Measurements from ENCODE around the gene CACNA1B. TPM values are rescaled to one million over a fixed set of nuclear protein-coding genes. Genes with fewer than 3 reads are reported as not detected.

The CACNA1B gene
- total RNA-seq, 2 donors from 2014 or later, result 3.6 to 7.9 TPM

- no peak overlapping the region for H3K27ac Mint-ChIP-seq
Observed at GRCh38 chr9:138077898-138078540, 200.4 kb downstream of the CACNA1B start.

GRCh38 chr9:138078846-138079245, 201.3 kb downstream of the CACNA1B start:
- Histone ChIP-seq H3K4me3 (ENCODE audit: low read length) (no peak overlapping the region), H3K9ac (ENCODE audit: extremely low read depth, low read length, poor library complexity, severe bottlenecking) (no peak overlapping the region), H3K27me3 (ENCODE audit: control insufficient read depth, insufficient read depth, low read length, poor library complexity, severe bottlenecking) (no peaks in the 10 kb centered on the region), H3K9me3 (ENCODE audit: control insufficient read depth, low read length) (peaks cover 53% of the 10 kb centered on the region), H3K4me1 (ENCODE audit: control insufficient read depth, insufficient read depth, low read length) (no peaks in the 10 kb centered on the region), H3K27ac (ENCODE audit: low read depth, low read length) (no peak overlapping the region), H3K36me3 (ENCODE audit: control insufficient read depth, insufficient read depth, low read length) (no peaks in the 10 kb centered on the region)
- H3K27me3 Mint-ChIP-seq (ENCODE audit: insufficient read depth), result no peaks in the 10 kb centered on the region
- TF ChIP-seq CTCF (conservative IDR thresholded peaks at IDR 0.05), result no peak
- H3K4me1 Mint-ChIP-seq, result no peaks in the 10 kb centered on the region
- peaks cover 18% of the 10 kb centered on the region for H3K9me3 Mint-ChIP-seq
- WGBS, 2 experiments (ENCODE audit: insufficient coverage in 1 of 2, insufficient read length in 1 of 2), result 89 to 91% methylated on average over 9 of the region's 9 CpGs
- H3K27ac Mint-ChIP-seq, result no peak overlapping the region
- DNase-seq, result no peak
- H3K36me3 Mint-ChIP-seq (ENCODE audit: low read depth), result peaks cover 68% of the 10 kb centered on the region
- no peak overlapping the region for H3K4me3 Mint-ChIP-seq

More at GRCh38 chr9:138077898-138078540, 200.4 kb downstream of the CACNA1B start:
- no peak overlapping the region for H3K27ac ChIP-seq (ENCODE audit: low read depth, low read length)
- Mint-ChIP-seq H3K36me3 (ENCODE audit: low read depth) (peaks cover 60% of the 10 kb centered on the region), H3K9me3 (peaks cover 10% of the 10 kb centered on the region), H3K27me3 (ENCODE audit: insufficient read depth) (no peaks in the 10 kb centered on the region), H3K4me1 (peaks cover 6% of the 10 kb centered on the region), H3K4me3 (no peak overlapping the region)
- TF ChIP-seq CTCF (conservative IDR thresholded peaks at IDR 0.05), result no peak
- 78 to 87% methylated on average over 11 to 13 of the region's 13 CpGs for WGBS, 2 experiments (ENCODE audit: insufficient coverage in 1 of 2, insufficient read length in 1 of 2)
- peak; percentile 18 for DNase-seq
- H3K4me1 ChIP-seq (ENCODE audit: control insufficient read depth, insufficient read depth, low read length), result no peaks in the 10 kb centered on the region
- no peak overlapping the region for H3K4me3 ChIP-seq (ENCODE audit: low read length)
- H3K9me3 ChIP-seq (ENCODE audit: control insufficient read depth, low read length), result peaks cover 44% of the 10 kb centered on the region
- no peaks in the 10 kb centered on the region for H3K27me3 ChIP-seq (ENCODE audit: control insufficient read depth, insufficient read depth, low read length, poor library complexity, severe bottlenecking)
- H3K36me3 ChIP-seq (ENCODE audit: control insufficient read depth, insufficient read depth, low read length), result no peaks in the 10 kb centered on the region
- H3K9ac ChIP-seq (ENCODE audit: extremely low read depth, low read length, poor library complexity, severe bottlenecking), result no peak overlapping the region

GRCh38 chr9:138080979-138081378, 203.4 kb downstream of the CACNA1B start:
- Histone ChIP-seq H3K27me3 (ENCODE audit: control insufficient read depth, insufficient read depth, low read length, poor library complexity, severe bottlenecking) (no peaks in the 10 kb centered on the region), H3K4me3 (ENCODE audit: low read length) (no peak overlapping the region), H3K4me1 (ENCODE audit: control insufficient read depth, insufficient read depth, low read length) (no peaks in the 10 kb centered on the region), H3K27ac (ENCODE audit: low read depth, low read length) (no peak overlapping the region), H3K36me3 (ENCODE audit: control insufficient read depth, insufficient read depth, low read length) (no peaks in the 10 kb centered on the region), H3K9ac (ENCODE audit: extremely low read depth, low read length, poor library complexity, severe bottlenecking) (no peak overlapping the region), H3K9me3 (ENCODE audit: control insufficient read depth, low read length) (peaks cover 73% of the 10 kb centered on the region)
- no peak for TF ChIP-seq CTCF (conservative IDR thresholded peaks at IDR 0.05)
- Mint-ChIP-seq H3K9me3 (peaks cover 39% of the 10 kb centered on the region), H3K27me3 (ENCODE audit: insufficient read depth) (no peaks in the 10 kb centered on the region), H3K36me3 (ENCODE audit: low read depth) (peaks cover 78% of the 10 kb centered on the region), H3K27ac (no peak overlapping the region), H3K4me1 (no peaks in the 10 kb centered on the region), H3K4me3 (no peak overlapping the region)
- WGBS, 2 experiments (ENCODE audit: insufficient coverage in 1 of 2, insufficient read length in 1 of 2), result 71 to 79% methylated on average over 4 to 5 of the region's 5 CpGs
- DNase-seq, result no peak

All from endodermal cell (in vitro differentiated cells).